HCT116 (cell line): ENCODE results near the gene ZNF490. TPM values are rescaled to one million over a fixed set of nuclear protein-coding genes. Genes with fewer than 3 reads are reported as not detected.
"Not testable (repeated sequence)": the region's sequence is repeated elsewhere in the genome, so short reads cannot be mapped to it uniquely, and the experiment has no call there.

Source experiments
- ATAC-seq: fragments of 200-7000 bp; cut with Tn5 transposase; 2 replicates; pipeline ENCODE4 v1.9.1; 2020; ENCODE audit warnings: mild to moderate bottlenecking, moderate library complexity
- BruUV-seq: library from RNA; stranded (reverse); fragments of 400-500 nt; replicated peaks from 2 replicates; lab custom pipeline; 2021; lab: Mats Ljungman, UMichigan
- CTCF ChIA-PET: fragments of 300-600 bp; sonication (Branson Sonifier 250); formaldehyde crosslinking; loops from one replicate; lab custom pipeline; 2021; ENCODE audit warnings: antibody characterized with exemption; lab: Charles Lee
- POLR2A ChIA-PET: fragments of 300-600, 350-600 bp; sonication (Branson Sonifier 250); formaldehyde crosslinking; loops from one replicate; lab custom pipeline; 2021; ENCODE audit warnings: antibody characterized with exemption; lab: Charles Lee
- RAD21 ChIA-PET, 2 experiments: fragments of 300-600 bp; sonication (Branson Sonifier 250); formaldehyde crosslinking; loops; one replicate each; lab custom pipeline; 2023; ENCODE audit warnings: low total read pairs in 2 of 2; ENCODE audit not compliant: uncharacterized antibody in 2 of 2, unreplicated experiment in 2 of 2, low non-redundant PET in 1 of 2; lab: Charles Lee
- DNase-seq: peaks from one replicate; pipeline ENCODE4 v3.0.0-alpha.2; 2010; ENCODE audit warnings: low read depth, low spot score
- H2AFZ ChIP-seq: fragments of 200-600 bp; shearing (Covaris generic), sonication (generic); 2 replicates; pipeline ENCODE4 v1.6.1; 2017; ENCODE audit warnings: low read depth, mixed run types, mixed read lengths, antibody characterized with exemption, low read length; ENCODE audit not compliant: poor library complexity, severe bottlenecking
- H3K27ac ChIP-seq: 2 replicates; pipeline ENCODE4 v1.5.1; 2012; ENCODE audit warnings: low read depth, low read length
- H3K27me3 ChIP-seq: fragments of 200-600 bp; sonication (generic); 2 replicates; pipeline ENCODE4 v1.6.1; 2016; ENCODE audit warnings: mixed run types, low read length, mixed read lengths; ENCODE audit not compliant: insufficient read depth
- H3K36me3 ChIP-seq, 2 experiments: fragments of 200-500 bp in 1 of 2; fragments of 200-600 bp in 1 of 2; sonication (Bioruptor generic) in 1 of 2; sonication (generic) in 1 of 2; 2 replicates each; pipeline versions ENCODE4 v1.5.1 to v1.6.1; 2014 to 2016; ENCODE audit warnings: low read length in 2 of 2, inconsistent platforms in 1 of 2, mixed read lengths in 1 of 2, mixed run types in 1 of 2; ENCODE audit not compliant: insufficient read depth in 2 of 2, control insufficient read depth in 1 of 2
- H3K4me1 ChIP-seq, 2 experiments: fragments of 200-600 bp in 1 of 2; sonication (generic) in 1 of 2; 2 replicates each; pipeline versions ENCODE4 v1.5.1 to v1.6.1; 2012 to 2017; ENCODE audit warnings: low read length in 2 of 2, inconsistent platforms in 1 of 2, mild to moderate bottlenecking in 1 of 2, mixed read lengths in 1 of 2, mixed run types in 1 of 2, moderate library complexity in 1 of 2; ENCODE audit not compliant: insufficient read depth in 2 of 2, control insufficient read depth in 1 of 2
- H3K4me2 ChIP-seq: fragments of 200-600 bp; sonication (generic); 2 replicates; pipeline ENCODE4 v1.6.1; 2017; ENCODE audit warnings: mixed run types, low read length, mixed read lengths
- H3K4me3 ChIP-seq, 2 experiments: fragments of 200-600 bp in 1 of 2; sonication (generic) in 1 of 2; replicated peaks in 1 of 2; 2 replicates each; pipeline ENCODE4 v1.5.1; 2011 to 2016; ENCODE audit warnings: low read length in 2 of 2, control low read depth in 1 of 2, low read depth in 1 of 2, mild to moderate bottlenecking in 1 of 2, mixed read lengths in 1 of 2, mixed run types in 1 of 2
- H3K79me2 ChIP-seq: fragments of 200-600 bp; sonication (generic); 2 replicates; pipeline ENCODE4 v1.6.1; 2017; ENCODE audit warnings: mild to moderate bottlenecking, mixed run types, low read length, moderate library complexity, mixed read lengths; ENCODE audit not compliant: insufficient read depth
- H3K9ac ChIP-seq: fragments of 200-600 bp; sonication (generic); 2 replicates; pipeline ENCODE4 v1.6.1; 2016; ENCODE audit warnings: low read length, mixed read lengths
- H3K9me2 ChIP-seq: fragments of 200-600 bp; sonication (generic), shearing (Covaris generic); 2 replicates; pipeline ENCODE4 v1.6.1; 2017; ENCODE audit warnings: mixed run types, mild to moderate bottlenecking, moderate library complexity; ENCODE audit not compliant: insufficient read depth
- H3K9me3 ChIP-seq, 2 experiments: fragments of 200-500 bp in 1 of 2; fragments of 200-600 bp in 1 of 2; sonication (Bioruptor generic) in 1 of 2; sonication (generic) in 1 of 2; 2 replicates each; pipeline ENCODE4 v1.6.1; 2014 to 2017; ENCODE audit warnings: low read length in 2 of 2, mixed read lengths in 2 of 2, inconsistent platforms in 1 of 2, low read depth in 1 of 2, mild to moderate bottlenecking in 1 of 2, mixed run types in 1 of 2, moderate library complexity in 1 of 2; ENCODE audit not compliant: control insufficient read depth in 1 of 2, insufficient read depth in 1 of 2
- H4K20me1 ChIP-seq: fragments of 200-600 bp; sonication (generic), shearing (Covaris generic); 2 replicates; pipeline ENCODE4 v1.6.1; 2017; ENCODE audit warnings: mixed run types, mild to moderate bottlenecking, moderate library complexity; ENCODE audit not compliant: insufficient read depth
- RAD21 ChIP-seq: IDR thresholded peaks from 2 replicates; pipeline ENCODE4 v1.6.1; 2012; ENCODE audit warnings: low read depth, mild to moderate bottlenecking
- intact Hi-C: fragments of 100-400 bp; cut with micrococcal nuclease; formaldehyde crosslinking; loops from 2 replicates; pipeline ENCODE4 v1.10.0; 2022
- total RNA-seq: library from RNA; stranded (reverse); gene quantifications from one replicate; pipeline ENCODE4 v1.2.1, GENCODE V29; 2021; ENCODE audit not compliant: unreplicated experiment
- TF ChIP-seq, protein P1 (sequence below): IDR thresholded peaks from 2 replicates; pipeline ENCODE4 v1.6.1; 2011; ENCODE audit warnings: mild to moderate bottlenecking, low read length, moderate library complexity; ENCODE audit not compliant: insufficient replicate concordance; ENCODE audit errors: extremely low read depth

Gene ZNF490
- total RNA-seq, 1 experiment from 2014 or later: 5.8 TPM

- DNase-seq, H3K4me2 ChIP-seq, H4K20me1 ChIP-seq, RAD21 ChIA-PET, H3K9me2 ChIP-seq, POLR2A ChIA-PET, H3K27ac ChIP-seq, H3K4me3 ChIP-seq, H3K9me3 ChIP-seq, intact Hi-C loops, BruUV-seq, CTCF ChIA-PET, H3K27me3 ChIP-seq, H3K4me1 ChIP-seq, ATAC-seq, H2AFZ ChIP-seq, H3K9ac ChIP-seq: not testable (repeated sequence)
- Histone ChIP-seq H3K36me3 (peaks cover 9 to 23% of the 10 kb centered on the region in 2 experiments), H3K79me2 (peaks cover 56% of the 10 kb centered on the region)
Observed at GRCh38 chr19:12621253-12622024, 10.8 kb upstream of the ZNF490 start.

DNA sequence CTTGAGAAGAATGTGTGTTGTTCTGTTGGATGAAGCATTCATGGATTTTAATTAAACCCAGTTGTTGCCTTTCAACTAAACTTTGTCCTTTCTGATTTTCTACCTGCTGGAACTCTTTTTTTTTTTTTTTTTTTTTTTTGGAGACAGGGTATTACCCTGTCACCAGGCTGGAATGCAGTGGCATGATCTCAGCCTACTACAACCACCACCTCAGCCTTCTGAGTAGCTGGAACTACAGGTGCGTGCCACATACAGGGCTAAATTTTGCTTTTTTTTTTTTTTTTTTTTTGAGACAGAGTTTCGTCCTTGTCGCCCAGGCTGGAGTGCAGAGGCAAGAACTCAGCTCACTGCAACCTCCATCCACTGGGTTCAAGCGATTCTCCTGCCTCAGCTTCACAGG lies 7.0 kb upstream of the ZNF490 start:
- no peak overlapping the region for H3K4me2 ChIP-seq
- H2AFZ ChIP-seq: no peak overlapping the region
- no peak for DNase-seq
- TF ChIP-seq, protein P1, sequence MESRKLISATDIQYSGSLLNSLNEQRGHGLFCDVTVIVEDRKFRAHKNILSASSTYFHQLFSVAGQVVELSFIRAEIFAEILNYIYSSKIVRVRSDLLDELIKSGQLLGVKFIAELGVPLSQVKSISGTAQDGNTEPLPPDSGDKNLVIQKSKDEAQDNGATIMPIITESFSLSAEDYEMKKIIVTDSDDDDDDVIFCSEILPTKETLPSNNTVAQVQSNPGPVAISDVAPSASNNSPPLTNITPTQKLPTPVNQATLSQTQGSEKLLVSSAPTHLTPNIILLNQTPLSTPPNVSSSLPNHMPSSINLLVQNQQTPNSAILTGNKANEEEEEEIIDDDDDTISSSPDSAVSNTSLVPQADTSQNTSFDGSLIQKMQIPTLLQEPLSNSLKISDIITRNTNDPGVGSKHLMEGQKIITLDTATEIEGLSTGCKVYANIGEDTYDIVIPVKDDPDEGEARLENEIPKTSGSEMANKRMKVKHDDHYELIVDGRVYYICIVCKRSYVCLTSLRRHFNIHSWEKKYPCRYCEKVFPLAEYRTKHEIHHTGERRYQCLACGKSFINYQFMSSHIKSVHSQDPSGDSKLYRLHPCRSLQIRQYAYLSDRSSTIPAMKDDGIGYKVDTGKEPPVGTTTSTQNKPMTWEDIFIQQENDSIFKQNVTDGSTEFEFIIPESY: no peak
- TF ChIP-seq RAD21: no peak
- H3K4me3 ChIP-seq: no peak overlapping the region
- H3K9me2 ChIP-seq: no peaks in the 10 kb centered on the region
- no peak for ATAC-seq
- RAD21 ChIA-PET: no interaction called here
- no peak overlapping the region for H3K27ac ChIP-seq
- H3K9me3 ChIP-seq: peaks cover 4 to 6% of the 10 kb centered on the region in 2 experiments; a peak in 2 of 4 replicates
- H4K20me1 ChIP-seq: no peaks in the 10 kb centered on the region
- H3K4me1 ChIP-seq: no peaks in the 10 kb centered on the region
- peaks cover 81% of the 10 kb centered on the region for H3K79me2 ChIP-seq
- H3K9ac ChIP-seq: no peak overlapping the region
- CTCF ChIA-PET: interaction anchor here (0.7 kb wide), 1 partner anchor 557 kb away, joined by 4 read pairs; no protein-coding TSS in a partner anchor
- peaks cover 16 to 25% of the 10 kb centered on the region in 2 experiments for H3K36me3 ChIP-seq
- POLR2A ChIA-PET: no interaction called here
- no peaks in the 10 kb centered on the region for H3K27me3 ChIP-seq
- BruUV-seq: no TSS peak
- intact Hi-C loops: no loop called here
